GM19328 (cell line): ENCODE results near the gene NAALADL2.
"Not testable (repeated sequence)": the region's sequence is repeated elsewhere in the genome, so short reads cannot be mapped to it uniquely, and the experiment has no call there.

ENCODE experiments used
- ATAC-seq: cut with Tn5 transposase; IDR thresholded peaks from one replicate; pipeline ENCODE4 v1.9.1; 2021; ENCODE audit warnings: mild to moderate bottlenecking, moderate library complexity; ENCODE audit not compliant: unreplicated experiment

The NAALADL2 gene

DNA sequence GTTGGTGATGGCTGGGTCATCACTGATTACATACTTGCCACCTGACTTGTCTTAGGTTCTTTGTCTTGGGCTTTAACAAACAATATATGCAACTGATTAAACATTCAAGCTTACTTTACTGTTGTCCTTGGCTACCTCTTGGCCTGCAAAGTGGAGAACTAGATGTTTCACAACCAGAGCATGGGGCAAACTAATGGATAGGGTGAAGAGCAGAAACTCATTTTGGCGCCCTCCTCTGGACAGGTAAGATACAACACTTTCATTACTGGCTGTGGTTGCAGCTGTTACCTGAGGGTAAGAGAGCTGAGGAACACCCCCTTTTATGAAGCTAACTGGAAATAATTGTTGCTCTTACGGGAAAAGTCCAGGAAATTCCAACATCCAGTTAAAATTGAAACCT lies 262.1 kb downstream of the NAALADL2 start:
- ATAC-seq: no peak

DNA sequence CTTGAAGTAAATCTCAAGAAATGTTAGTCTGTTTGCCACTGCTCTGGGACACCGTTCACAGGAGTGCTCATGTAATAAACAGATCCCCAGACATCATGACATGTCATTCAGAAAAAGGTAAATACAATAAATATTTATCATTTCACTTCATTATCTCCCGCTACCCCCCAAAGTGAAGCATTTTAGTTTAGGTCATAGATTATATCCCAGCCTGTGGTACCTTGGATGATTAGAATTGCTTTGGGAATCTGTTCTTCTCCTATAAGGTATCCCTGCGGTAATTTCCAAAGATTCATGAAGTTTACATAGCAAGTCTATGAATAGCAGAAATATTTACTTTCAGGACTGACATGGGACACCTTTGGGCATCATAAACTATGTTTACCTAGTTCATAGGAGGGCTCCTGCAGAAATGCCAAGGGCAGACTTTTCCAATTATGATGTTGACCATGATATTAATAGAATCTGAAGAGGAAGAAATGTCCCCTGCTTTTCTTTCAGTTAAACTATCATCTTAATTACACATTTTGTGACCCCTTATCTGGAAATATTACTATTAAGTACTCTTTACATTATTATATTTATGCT lies 268.0 kb downstream of the NAALADL2 start:
- no peak for ATAC-seq

DNA sequence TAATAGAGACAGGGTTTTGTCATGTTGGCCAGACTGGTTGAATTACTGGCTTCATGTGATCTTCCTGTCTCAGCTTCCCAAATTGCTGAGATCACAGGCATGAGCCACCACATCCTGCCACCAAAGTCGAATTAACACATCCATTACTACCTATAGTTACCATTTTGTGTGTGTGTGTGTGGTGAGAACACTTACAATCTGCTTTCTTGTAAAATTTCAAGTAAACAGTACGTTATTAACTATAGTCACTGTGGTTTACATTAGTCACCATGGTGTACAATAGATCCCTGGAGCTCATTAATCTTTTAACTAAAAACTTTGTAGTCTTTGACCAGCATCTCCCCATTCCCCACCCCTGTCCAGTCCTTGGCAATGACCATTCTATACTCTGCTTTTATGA lies 270.0 kb downstream of the NAALADL2 start:
- no peak for ATAC-seq

DNA sequence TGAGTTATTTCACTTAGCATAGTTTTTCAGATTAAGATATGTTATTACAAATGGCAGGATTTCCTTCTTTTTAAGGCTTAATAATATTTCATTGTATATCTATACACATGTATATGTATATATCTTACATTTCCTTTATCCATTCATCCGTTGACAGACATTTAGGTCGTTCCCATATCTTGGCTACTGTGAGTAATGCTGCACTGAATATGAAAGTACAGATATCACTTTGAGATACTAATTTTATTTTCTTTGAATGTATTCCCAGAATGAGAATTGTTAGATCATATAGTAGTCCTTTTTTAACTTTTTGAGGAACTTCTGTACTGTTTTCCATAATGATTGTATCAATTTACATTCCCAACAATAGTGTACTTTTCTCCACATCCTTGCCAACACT lies 270.4 kb downstream of the NAALADL2 start:
- no peak for ATAC-seq

DNA sequence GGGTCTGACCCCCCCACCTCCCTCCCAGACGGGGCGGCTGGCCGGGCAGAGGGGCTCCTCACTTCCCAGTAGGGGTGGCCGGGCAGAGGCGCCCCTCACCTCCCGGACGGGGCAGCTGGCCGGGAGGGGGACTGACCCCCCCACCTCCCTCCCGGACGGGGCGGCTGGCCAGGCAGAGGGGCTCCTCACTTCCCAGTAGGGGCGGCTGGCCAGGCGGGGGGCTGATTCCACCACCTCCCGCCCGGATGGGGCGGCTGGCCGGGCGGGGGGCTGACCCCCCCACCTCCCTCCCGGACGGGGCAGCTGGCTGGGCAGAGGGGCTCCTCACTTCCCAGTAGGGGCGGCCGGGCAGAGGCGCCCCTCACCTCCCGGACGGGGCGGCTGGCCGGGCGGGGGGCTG lies 272.7 kb downstream of the NAALADL2 start:
- ATAC-seq: not testable (repeated sequence)

DNA sequence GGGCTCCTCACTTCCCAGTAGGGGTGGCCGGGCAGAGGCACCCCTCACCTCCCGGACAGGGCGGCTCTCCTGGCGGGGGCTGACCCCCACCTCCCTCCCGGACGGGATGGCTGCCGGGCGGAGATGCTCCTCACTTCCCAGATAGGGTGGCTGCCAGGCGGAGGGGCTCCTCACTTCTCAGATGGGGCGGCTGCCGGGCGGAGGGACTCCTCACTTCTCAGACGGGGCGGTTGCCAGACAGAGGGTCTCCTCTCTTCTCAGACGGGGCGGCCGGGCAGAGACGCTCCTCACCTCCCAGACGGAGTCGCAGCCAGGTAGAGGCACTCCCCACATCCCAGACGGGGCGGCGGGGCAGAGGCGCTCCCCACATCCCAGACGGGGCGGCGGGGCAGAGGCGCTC lies 273.6 kb downstream of the NAALADL2 start:
- not testable (repeated sequence) for ATAC-seq

DNA sequence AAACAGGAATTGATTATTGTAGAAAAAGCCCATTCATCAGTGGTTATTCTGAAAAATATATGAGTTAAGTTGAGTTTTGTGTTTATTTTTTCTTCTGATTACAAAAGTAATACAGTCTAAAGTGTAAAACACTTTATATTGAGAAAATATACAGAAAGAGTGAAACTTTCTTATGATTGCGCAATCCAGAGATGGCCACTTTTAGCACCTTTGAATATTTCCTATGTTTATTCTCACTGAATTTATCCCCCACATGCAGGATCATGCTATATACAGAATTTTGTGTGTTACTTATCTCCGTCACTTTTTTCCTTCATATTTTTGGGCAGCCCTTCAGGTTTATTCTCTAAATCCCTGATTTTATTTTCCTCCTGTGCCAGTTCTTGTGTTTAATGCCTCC lies 285.2 kb downstream of the NAALADL2 start:
- no peak for ATAC-seq

DNA sequence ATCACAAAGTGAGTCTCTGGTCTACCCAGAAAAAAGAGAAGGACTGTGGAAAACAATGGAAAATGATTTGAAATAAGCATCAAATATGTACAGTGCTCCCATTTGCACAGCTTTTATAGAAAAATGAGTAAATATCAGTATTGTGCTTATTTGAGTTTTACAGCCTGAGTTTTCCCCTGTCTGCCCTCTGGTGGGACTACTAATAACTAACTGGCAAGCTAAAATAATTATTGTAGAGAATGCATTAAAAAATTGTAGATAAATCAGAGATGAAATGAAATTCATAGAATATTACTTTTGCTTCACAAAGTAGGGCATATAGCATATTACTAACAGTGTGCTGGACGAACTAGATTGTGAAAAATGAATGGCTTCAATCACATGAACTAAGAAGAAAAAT lies 287.1 kb downstream of the NAALADL2 start:
- no peak for ATAC-seq

DNA sequence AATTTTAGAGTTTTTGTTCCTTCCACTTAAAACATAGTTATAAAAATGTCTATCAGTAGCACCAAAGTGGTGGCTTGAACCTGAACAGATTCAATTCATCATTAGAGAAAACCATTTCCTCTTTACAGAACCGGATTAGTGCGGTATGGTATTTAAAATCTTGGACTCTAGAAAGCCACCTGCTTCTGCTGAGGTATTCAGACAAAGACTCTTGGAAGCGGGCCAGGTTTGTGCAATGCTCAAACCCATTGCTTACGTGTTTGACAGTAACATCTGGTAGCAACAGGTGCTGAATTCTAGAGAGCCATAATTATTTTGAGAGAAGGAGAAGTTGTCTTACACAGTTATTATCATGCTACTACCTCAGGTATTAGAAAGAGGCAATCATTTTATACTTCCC lies 290.5 kb downstream of the NAALADL2 start:
- ATAC-seq: peak; percentile 54

DNA sequence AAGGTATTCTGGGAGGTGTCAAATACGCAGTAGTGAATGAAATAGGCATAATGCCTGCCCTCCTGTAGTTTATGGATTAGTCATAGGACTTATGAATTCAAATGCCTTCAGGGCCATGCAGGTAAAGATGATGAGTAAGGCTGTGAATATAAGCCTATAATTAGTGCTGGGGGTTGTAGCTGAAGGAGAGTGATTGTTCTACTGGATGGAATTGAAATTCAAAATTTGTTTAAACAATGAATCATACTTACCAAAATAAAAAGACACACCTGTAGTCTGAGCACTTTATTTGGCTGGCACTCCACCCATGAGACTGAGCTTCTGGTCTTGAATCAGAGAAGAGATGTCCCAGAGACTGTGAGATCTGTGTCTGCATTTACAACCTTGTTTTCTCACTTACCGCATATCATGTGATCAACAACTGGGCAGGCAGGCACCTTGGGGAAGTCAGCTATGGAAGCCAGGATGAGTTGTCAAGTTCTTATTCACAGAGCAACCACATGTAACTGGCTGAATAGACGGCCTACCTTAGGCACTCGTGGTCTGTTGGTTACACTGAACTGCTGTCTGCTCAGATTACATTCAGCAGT lies 291.8 kb downstream of the NAALADL2 start:
- no peak for ATAC-seq

DNA sequence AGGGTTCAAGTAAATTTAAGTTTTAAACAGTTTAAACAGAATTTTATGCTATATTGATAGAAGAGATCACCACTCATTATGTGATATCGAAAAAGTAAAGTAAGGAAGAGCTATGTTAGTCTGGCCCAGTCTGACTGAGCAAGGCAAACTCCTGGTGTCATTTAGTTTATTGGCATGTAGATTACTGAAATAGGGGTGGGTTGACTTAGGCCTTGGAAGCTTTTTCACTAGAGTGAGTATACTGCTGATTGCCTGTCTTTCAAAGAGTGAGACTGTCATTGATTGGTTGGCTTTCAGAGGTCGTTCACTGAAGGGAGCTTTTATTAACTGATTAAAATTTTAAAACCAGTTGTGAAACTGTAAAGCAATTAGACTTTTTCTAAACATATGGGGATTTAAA lies 294.5 kb downstream of the NAALADL2 start:
- ATAC-seq: no peak

DNA sequence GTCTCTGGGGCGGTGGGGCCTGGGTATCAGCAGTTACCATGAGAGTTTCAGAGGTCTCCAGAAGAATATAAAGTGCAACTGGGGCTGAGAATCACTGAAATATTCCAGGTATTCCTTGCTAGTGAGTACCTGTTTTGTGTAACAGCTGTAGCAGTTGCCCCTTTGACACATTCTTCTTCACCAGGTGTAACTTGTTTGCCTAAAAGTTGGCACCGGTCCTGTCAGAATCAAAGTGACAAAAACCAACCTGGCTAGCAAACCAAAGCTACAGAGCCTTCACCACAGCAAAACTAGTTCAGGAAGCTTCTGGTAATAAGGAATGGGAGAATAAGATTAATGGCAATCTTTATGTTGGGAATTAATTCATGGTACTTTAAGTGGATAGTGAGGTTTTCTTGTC lies 296.0 kb downstream of the NAALADL2 start:
- ATAC-seq: no peak

DNA sequence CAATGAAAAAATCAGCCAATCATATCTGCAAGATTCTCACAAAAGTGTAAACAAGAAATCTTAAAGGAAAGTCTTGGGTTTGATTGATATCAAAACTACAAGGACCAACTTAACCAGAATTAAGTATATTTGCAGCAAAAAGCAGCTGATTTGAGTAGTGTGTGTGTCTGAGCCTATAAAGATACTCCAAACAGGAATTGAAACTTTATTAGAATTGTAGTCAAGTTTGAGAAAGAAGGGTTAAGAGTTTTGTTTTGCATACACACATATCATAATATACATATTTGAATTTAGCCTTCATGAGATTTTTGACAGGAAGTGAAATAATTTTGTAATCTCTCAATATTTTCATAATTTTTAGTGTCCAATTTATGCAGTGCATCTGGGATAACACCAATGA lies 300.1 kb downstream of the NAALADL2 start:
- ATAC-seq: no peak

DNA sequence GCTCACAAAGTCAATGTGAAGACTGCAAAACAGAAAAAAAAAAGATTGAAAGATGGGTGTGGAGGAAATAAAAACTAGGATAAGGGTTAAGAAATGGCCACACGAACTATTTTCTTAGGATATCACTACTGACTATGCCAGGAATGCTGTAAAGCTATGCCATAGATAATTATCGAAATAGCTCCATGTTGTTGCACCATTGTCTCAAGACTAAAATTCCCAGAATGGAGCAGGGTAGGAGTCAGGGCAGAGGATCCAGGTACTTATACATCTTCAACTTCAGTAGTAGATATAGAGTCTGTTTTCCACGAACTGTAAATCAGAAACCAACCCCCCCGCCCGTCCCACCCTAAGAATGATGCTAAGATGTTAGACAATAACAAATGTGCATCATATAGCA lies 302.2 kb downstream of the NAALADL2 start:
- ATAC-seq: no peak

DNA sequence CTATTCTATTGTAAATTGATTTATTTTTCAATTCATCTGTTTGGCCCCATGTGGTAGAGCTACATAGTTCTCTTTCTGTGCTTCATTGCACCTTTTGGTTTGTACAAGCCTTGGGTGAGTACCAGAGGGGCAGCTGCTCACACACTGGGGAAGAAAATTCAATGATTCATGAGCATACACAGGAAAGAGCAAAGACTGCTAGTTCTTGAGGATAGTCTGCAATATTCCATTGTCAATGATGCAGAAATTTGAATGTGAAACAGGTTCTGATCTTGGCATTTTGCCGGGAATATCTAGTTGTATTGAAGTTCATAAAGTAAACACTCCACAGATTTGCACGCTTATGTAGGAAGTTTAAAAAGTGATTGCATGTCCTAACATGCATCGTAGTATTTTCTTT lies 304.6 kb downstream of the NAALADL2 start:
- ATAC-seq: no peak

DNA sequence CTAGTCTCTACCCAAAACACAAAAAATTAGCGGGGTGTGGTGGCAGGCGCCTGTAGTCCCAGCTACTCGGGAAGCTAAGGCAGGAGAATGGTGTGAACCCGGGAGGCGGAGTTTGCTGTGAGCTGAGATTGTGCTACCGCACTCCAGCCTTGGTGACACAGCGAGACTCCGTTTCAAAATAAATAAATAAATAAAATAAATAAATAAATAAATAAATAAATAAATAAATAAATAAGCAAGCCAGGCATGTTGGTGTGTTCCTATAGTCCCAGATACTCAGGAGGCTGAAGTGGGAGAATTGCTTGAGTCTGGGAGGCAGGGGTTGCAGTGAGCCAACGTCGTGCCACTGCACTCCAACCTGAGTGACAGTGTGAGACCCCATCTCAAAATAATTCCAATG lies 314.0 kb downstream of the NAALADL2 start:
- not testable (repeated sequence) for ATAC-seq

DNA sequence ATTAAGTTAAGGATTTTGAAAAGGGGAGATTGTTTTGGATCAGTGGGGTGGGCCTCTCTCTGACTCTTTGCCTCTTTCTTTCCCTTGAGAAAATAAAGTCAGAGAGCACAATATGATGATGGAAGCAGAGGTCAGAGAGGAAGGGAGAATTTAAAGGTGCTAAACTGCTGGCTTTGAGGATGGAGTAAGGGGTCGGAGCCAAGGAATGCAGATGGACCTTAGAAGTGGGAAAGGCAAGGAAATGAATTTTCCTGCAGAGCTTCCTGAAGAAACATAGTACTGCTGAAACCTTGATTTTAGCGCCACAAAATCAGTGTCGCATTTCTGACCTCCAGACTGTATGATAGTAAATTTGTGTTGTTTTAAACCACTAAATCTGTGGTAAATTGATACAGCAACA lies 317.4 kb downstream of the NAALADL2 start:
- no peak for ATAC-seq

DNA sequence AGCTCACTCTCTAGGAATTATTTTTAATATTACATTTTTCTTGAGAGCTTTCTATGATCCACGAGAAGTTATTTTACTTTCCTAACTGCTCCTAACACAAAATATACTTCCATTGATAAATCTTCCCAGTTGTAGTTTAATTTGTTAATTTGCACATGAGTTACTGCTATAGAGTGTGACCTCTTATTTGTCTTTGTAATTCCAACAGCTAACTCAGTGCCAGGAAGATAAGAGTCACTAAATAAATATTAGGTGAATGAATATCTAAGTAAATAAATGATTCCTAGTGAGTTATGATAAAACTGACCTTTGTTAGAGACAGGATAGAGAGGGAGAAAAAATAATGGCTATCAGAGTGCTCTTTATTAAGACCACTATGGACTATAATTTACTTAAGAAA lies 319.9 kb downstream of the NAALADL2 start:
- ATAC-seq: no peak

DNA sequence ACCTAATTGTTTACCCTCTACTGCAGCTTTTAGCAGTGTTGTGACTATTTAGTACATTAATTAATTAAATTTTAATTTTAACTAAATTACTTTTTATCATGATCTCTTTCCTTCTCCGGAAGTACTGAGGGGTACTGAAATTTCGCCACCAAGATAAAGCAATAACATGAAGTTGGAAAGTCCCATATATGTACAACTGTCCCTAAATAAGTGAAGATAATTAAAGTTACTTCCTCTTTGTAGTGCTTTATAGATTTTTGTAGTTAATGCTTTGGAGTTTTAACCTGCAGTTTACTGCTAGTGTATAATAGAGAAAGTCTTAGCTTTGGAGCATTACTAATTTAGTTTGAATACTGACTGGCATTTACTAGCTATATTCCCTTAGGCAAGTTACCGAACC lies 325.3 kb downstream of the NAALADL2 start:
- ATAC-seq: no peak

DNA sequence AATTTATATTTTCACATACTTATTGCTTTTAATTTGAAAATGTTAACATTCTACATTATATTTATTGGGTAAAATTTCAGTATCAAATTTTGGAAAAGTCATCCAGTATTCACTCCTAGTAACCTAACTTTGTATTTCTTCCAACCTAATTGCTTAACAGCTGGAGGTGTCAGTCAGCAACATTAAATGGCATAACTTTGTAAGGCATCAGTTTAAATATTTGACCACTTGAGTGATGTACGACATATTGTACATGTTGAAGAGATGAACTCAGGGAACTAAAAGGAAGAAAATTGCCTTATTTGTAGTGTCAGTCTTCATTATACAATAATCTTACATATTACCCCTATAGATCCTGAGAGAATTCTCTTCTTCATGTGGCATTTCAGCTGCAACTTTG lies 326.8 kb downstream of the NAALADL2 start:
- ATAC-seq: no peak

DNA sequence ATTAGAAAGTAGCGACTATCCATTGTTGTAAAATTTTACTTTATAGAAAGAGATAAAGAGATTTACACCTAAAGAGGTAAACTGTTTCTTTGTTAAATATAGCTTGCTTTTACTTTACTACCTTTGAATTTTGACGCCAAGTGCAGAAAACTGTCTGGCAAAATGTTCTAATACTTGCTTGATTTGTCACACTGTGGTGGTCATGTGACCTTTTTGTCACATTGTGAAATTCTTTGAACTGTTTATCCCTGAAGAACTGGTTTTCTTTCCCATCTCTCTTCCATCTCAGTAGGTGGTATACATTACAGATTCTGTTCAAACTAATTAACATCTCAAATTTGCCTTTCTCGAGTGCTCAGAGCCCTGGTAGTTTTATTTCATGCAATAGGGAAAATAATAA lies 327.4 kb downstream of the NAALADL2 start:
- no peak for ATAC-seq

DNA sequence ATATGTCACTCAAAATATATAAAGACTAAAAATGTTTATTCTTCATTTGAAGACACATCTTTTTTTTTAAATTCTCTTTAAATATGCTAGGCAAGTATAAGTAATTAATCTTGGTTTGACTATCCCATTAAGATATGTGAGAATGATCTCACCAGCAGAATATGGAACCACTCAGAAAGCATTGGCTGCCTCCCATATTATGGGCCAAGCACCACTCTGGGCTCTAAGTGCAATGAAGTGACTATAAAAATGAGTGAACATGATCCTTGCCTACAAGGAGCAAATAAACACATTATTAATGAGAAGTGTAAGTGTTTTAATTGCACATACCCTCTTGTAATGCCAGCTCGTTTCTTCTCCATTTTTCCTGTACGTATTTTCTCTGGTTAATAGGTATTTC lies 328.5 kb downstream of the NAALADL2 start:
- ATAC-seq: no peak

DNA sequence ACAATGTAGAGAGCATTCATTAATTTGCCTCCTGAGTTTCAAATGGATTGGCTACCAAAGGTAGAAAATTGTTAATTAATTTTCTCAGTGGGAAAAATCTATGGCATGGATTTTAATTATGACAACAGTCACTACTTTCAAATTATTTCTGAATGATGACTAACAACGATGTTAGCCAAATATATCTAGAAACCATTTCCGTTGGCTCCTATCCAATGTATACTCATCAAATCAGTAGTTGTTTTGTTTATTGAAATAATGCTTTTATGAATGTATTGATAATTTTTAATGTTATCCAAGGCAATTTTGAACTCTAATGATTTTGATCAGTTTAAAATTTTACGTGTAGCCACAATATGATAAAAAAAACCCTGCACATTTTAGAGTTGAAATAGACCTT lies 333.4 kb downstream of the NAALADL2 start:
- no peak for ATAC-seq
